Mammary epithelial cell (primary cell): ENCODE measurements around the gene PITX3.

ENCODE experiments used
- CTCF ChIP-seq, 2 donors: IDR thresholded peaks in 1 of 2; conservative IDR thresholded peaks in 1 of 2; 2 replicates each; pipeline ENCODE4 v1.5.1; 2011 to 2012; ENCODE audit warnings: inconsistent platforms in 2 of 2, low read length in 2 of 2, mild to moderate bottlenecking in 2 of 2, control low read depth in 1 of 2, low read depth in 1 of 2; ENCODE audit not compliant: insufficient read depth in 1 of 2; ENCODE audit errors: extremely low read depth in 1 of 2
- EZH2 ChIP-seq: IDR thresholded peaks from 2 replicates; pipeline ENCODE4 v1.6.1; 2012; ENCODE audit warnings: low read length, inconsistent platforms, borderline replicate concordance

DNA sequence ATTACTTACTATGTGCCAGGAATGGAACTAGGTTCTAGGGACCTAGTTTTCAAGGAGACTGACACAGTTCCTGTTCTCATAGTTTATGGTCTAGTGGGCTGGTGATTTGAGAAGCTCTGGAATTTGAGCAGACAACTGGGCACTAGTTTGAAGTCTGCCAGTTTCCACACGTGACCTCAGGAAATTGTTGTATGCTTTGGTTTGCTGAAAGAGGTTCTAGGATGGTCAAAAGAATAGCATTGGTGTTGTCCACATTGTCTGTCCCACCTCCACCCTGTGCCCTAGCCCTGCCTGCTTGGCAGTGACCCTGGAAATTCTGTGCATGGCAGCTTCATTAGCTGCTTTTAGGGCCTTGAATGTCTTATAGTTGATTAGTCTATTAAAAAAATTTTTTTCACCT is 32.8 kb upstream of the PITX3 start:
- TF ChIP-seq CTCF (conservative IDR thresholded peaks at IDR 0.05 in 1 of 2, IDR thresholded peaks at IDR 0.05 in 1 of 2; ENCODE audit: extremely low read depth in 1 of 2, insufficient read depth in 1 of 2, low read depth in 1 of 2, low read length in 2 of 2), result no peak
- TF ChIP-seq EZH2, result no peak
